ENCODE measurements around the gene AOPEP.

AOPEP gene

GRCh38 chr9:95081998-95082397, 355.5 kb downstream of the AOPEP start:
- no peak for DNase-seq (ENCODE audit: low read depth in 2 of 2)

GRCh38 chr9:95082401-95083084, 356.0 kb downstream of the AOPEP start:
- DNase-seq (ENCODE audit: low read depth in 2 of 2): no peak

- DNase-seq (ENCODE audit: low read depth in 2 of 2): no peak
Measured at GRCh38 chr9:95083086-95083768, 356.7 kb downstream of the AOPEP start.

GRCh38 chr9:95084254-95084934, 357.9 kb downstream of the AOPEP start:
- no peak for DNase-seq (ENCODE audit: low read depth in 2 of 2)

GRCh38 chr9:95085036-95085770, 358.7 kb downstream of the AOPEP start:
- no peak for DNase-seq (ENCODE audit: low read depth in 2 of 2)

DNA sequence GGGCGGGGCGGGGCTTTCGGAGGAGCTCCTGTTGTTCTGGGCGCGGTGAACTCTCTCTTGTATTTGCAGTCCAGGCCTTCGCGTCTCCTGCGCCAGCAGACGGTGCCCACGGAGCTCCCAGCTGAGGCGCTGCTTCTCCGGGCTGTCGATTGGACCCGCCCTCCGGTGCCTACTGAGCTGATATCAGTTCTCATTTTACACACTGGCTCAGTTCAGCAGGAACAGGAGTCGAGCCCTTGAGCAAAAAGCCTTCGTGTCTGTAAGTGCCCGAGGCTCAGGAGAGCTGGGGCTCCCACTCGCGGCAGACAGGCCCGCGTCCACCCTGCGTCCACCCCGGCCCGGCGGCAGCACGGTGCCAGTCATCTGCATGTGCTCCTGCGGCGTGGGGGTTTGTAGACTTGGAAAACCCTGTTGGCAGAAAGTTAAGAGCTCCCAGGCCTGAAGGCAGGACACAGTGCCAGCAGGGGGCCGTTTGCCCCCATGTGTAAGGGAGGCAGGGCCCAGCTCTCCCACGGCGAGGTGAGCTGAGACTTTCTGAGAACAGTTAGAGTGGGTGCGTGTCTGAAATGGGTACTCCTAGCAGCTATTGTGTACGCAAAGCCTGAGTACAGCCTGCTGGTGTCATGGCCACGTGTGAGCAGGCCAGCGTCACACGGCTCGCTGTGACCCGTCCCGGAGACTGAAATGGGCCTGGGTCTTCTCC, 359.5 kb downstream of the AOPEP start:
- no peak for DNase-seq (ENCODE audit: low read depth in 2 of 2)

- no peak for DNase-seq (ENCODE audit: low read depth in 2 of 2)
Measured at GRCh38 chr9:95086564-95086955, 360.1 kb downstream of the AOPEP start.

DNA sequence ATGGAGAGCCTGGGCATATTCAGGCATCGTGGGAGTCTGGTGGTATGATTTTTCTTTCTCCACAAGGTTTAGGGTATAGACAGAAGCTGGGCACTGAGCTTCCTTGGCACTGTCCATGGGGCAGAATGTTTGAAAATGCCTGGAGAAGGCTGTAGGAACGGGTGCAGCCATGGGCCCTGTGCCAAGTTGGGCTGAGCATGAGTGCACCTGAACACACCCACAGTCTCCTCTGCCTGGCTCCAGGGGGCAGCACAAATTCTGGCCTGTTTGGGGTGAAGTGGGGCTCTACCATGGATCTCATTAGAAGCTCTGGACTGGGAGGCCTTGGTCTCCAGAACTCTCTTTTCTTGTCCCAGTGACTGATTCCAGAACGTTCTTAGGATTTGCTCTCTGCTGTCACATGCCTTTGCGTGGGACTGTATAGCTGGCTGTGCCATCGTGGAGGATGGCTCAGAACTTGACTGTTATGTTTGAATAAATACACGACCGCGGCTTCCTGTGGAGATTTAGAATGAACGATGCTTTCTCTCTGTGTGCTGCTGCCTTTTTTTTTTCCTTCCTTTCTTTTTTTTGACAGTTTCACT, 361.3 kb downstream of the AOPEP start:
- DNase-seq (ENCODE audit: low read depth in 2 of 2): no peak

GRCh38 chr9:95088421-95089161, 362.1 kb downstream of the AOPEP start:
- DNase-seq (ENCODE audit: low read depth in 2 of 2): no peak

- DNase-seq (ENCODE audit: low read depth in 2 of 2): no peak
Measured at GRCh38 chr9:95089257-95090022, 362.9 kb downstream of the AOPEP start.

GRCh38 chr9:95090023-95090791, 363.7 kb downstream of the AOPEP start:
- DNase-seq (ENCODE audit: low read depth in 2 of 2): no peak

DNA sequence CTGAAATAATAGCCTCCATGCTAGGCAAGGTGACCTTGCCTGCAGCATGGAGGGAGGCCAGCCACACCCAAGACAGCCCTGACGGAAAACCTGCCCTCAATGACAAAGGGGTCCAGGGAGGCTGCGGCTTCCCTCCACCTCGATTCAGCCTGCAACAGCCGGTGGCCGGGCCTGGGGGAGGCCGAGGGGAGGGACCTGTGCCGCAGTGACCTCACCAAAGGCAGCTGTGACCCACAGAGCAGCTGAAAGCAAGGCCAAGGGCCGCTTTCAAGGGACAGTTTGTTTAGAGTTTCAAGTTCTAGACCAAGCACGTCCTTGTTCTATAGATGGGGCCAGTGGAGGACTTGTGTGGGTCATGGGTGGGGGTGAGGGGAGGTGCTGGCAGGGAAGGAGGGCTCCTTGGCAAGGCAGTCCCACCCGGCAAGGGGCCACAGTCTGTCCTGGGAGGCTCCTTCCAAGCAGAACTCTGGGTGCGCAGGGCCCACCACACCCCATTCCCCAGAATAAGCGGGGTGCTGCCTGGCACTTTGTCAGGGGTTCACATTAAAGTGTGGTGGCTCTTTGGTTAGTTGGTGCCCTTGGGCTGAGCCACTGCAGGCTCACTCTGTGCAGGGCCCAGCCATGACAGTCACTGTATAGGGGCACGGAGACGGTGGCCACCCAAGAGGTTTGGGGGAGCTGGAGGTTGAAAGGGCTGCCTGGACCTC, 364.5 kb downstream of the AOPEP start:
- no peak for DNase-seq (ENCODE audit: low read depth in 2 of 2)

DNA sequence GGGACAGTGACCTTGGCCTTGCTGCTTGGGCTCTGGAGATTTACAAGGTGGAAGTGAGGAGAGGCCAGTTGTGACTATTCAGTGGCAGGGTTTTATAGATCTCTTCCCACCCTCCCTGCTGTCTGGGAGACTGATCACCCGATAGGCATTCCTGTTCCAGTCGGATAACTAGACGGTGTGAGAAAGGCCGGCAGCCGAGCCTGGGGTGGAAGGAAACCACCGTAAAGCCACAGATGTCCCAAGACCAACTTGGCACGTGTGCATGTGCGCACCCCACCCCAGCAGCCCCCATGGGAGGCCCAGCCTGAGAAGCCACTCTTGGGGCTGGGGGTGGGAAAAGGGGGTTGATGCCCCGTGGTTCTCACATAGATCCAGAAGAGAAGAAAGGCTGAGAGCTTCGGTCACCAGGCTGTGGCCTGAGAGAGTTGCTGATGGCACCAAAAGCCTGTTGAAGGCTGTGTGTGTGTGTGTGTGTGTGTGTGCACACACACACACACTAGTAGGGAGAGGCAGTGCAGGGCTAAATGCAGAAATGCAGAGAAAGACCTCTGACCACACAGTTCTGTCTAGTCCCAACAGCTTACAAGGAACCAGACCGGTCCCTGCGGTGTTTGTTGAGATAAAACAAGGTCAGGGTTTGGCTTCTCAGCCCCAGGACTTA, 365.2 kb downstream of the AOPEP start:
- DNase-seq (ENCODE audit: low read depth in 2 of 2): no peak

DNA sequence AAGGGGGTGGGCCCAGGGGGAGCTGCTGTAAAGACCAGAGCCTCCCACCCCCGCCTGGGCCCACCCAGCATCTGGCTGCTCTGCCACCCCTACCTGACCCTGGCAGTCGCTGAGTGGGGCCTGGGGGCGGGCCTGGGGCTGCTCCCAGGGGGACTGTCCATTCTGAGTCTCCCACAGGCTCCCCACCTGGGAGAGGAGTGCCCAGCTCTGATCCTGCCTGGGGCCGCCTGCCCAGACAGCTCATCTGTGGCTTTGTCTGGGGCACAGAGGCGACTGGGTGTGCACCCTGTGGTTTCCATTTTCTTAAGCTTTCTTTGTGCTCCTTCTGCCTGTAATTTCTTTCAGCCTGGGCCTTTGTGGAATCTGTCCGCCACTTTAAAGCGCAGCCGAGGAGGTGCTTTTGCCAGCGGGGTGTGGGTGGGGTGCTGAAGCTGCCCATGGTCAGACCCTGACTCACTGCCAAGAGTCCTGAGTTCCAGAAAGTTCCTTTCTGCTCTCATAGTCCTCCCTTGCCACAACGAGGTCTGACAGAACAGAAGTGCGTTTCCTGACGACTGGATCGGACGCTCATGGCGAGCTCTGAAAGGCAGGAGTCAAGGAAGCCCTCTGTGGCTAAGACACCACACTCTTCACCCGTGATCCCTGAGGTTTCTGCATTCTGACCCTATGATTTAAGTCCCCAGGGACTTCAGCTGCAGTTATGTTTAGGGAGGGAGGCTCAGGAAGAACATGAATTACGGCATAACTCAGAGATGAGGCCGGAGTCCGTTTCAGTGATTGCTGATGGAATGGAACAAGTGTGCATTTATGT, 366.0 kb downstream of the AOPEP start:
- DNase-seq (ENCODE audit: low read depth in 2 of 2): no peak

- no peak for DNase-seq (ENCODE audit: low read depth in 2 of 2)
Measured at GRCh38 chr9:95093586-95093985, 367.1 kb downstream of the AOPEP start.

DNA sequence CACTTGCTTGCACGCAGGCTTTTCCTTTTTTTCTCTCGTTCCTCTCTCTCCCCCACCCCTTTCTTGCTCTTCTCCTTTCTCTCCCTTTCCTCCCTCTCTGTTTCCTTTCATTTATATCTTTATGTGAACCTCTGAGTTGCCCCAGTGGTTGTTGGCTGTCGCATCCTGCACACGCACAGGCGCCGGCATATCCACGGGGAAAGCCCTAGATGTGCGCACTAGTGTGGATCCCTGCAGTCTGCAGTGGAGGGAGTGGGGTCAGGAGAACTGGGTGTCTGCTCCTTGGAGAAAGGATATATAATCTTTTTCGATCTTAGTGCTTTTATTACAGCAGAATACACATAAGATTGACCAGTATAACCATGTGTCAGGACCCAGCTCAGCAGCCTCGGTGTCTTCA, 367.5 kb downstream of the AOPEP start:
- DNase-seq (ENCODE audit: low read depth in 2 of 2): no peak
